ENCODE data around the gene MOB3A. TPM values are rescaled to one million over a fixed set of nuclear protein-coding genes. Genes with fewer than 3 reads are reported as not detected.

Gene MOB3A
- total and polyA plus RNA-seq, 10 of the 15 experiments (the other 5 are each of a cell fraction or from before 2014, with no cell fraction given) = 7.5 to 229 (median 79.4) TPM

DNA sequence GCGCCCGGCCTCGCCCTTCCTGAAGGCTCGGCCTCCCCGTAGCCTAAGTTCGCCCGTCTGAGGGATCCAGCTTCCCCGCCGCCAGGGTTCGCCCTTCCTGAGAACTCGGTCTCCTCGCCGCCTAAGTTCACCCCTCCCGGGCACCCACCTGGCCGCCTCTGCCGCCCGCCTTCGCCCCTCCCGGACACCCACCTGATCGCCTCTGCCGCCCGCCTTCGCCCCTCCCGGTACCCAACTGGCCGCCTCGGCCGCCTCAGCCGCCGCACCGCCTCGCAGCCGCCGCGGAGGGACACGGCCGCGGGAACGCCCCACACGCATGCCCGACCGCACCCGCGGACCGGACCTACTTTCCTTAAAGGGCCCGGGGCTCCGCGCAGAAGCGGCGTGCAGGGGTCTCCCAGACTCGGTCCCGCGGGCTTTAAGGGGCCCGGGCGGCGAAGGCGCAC is at the start of gene MOB3A (continued):
- no peak for TF ChIP-seq RBBP5 (conservative IDR thresholded peaks at IDR 0.05)
- no peak; the same call in 1 of the 2 replicates for TF ChIP-seq EED (IDR thresholded peaks at IDR 0.05; ENCODE audit: low read depth)
- peak; percentile 96 for TF ChIP-seq IKZF1 (conservative IDR thresholded peaks at IDR 0.05)
- peak; percentile 94 to 98 for TF ChIP-seq BHLHE40 (IDR thresholded peaks at IDR 0.05; ENCODE audit: borderline replicate concordance in 1 of 2, low read depth in 2 of 2, low read length in 1 of 2)
- TF ChIP-seq KAT2A (conservative IDR thresholded peaks at IDR 0.05; ENCODE audit: control insufficient read depth, low read depth, low read length) = no peak
- no peak for TF ChIP-seq SUPT20H (IDR thresholded peaks at IDR 0.05; ENCODE audit: borderline replicate concordance, control insufficient read depth, low read depth, low read length)
- TF ChIP-seq SRF (IDR thresholded peaks at IDR 0.05; ENCODE audit: low read depth in 2 of 2, low read length in 2 of 2) = no peak
- TF ChIP-seq PML (IDR thresholded peaks at IDR 0.05; ENCODE audit: low read length) = 0 out of 2 replicates have a peak, but pooled peaks have one; percentile 50
- TF ChIP-seq SREBF2 (IDR thresholded peaks at IDR 0.05; ENCODE audit: low read length) = no peak
- TF ChIP-seq TCF3 (IDR thresholded peaks at IDR 0.05; ENCODE audit: borderline replicate concordance, insufficient read depth, low read depth, low read length) = no peak; the same call in 1 of the 2 replicates
- TF ChIP-seq, protein P1, sequence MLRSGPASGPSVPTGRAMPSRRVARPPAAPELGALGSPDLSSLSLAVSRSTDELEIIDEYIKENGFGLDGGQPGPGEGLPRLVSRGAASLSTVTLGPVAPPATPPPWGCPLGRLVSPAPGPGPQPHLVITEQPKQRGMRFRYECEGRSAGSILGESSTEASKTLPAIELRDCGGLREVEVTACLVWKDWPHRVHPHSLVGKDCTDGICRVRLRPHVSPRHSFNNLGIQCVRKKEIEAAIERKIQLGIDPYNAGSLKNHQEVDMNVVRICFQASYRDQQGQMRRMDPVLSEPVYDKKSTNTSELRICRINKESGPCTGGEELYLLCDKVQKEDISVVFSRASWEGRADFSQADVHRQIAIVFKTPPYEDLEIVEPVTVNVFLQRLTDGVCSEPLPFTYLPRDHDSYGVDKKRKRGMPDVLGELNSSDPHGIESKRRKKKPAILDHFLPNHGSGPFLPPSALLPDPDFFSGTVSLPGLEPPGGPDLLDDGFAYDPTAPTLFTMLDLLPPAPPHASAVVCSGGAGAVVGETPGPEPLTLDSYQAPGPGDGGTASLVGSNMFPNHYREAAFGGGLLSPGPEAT (IDR thresholded peaks at IDR 0.05; ENCODE audit: low read depth) = peak; percentile 54
- TF ChIP-seq SPI1 (IDR thresholded peaks at IDR 0.05; ENCODE audit: borderline replicate concordance, insufficient read depth, low read depth, low read length) = no peak
- no peak for TF ChIP-seq MTA3 (IDR thresholded peaks at IDR 0.05; ENCODE audit: borderline replicate concordance, low read length)
- peak; percentile 91 for TF ChIP-seq KLF5 (IDR thresholded peaks at IDR 0.05; ENCODE audit: partially characterized antibody)
- TF ChIP-seq YBX1 (IDR thresholded peaks at IDR 0.05) = no peak
- TF ChIP-seq ZNF592 (IDR thresholded peaks at IDR 0.05) = 0 out of 2 replicates have a peak, but pooled peaks have one; percentile 53
- TF ChIP-seq KDM1A (IDR thresholded peaks at IDR 0.05; ENCODE audit: borderline replicate concordance) = no peak
- no peak for TF ChIP-seq ZBTB33 (IDR thresholded peaks at IDR 0.05)
- TF ChIP-seq RUNX3 (IDR thresholded peaks at IDR 0.05; ENCODE audit: low read length) = peak; percentile 94
- no peak for TF ChIP-seq CEBPZ (IDR thresholded peaks at IDR 0.05; ENCODE audit: low read depth, low read length)

All from GM12878 (cell line).